Measurements from ENCODE around the gene CD300LF. TPM values are rescaled to one million over a fixed set of nuclear protein-coding genes. Genes with fewer than 3 reads are reported as not detected.

The CD300LF gene
- total RNA-seq, 1 donor from 2014 or later: not detected

DNA sequence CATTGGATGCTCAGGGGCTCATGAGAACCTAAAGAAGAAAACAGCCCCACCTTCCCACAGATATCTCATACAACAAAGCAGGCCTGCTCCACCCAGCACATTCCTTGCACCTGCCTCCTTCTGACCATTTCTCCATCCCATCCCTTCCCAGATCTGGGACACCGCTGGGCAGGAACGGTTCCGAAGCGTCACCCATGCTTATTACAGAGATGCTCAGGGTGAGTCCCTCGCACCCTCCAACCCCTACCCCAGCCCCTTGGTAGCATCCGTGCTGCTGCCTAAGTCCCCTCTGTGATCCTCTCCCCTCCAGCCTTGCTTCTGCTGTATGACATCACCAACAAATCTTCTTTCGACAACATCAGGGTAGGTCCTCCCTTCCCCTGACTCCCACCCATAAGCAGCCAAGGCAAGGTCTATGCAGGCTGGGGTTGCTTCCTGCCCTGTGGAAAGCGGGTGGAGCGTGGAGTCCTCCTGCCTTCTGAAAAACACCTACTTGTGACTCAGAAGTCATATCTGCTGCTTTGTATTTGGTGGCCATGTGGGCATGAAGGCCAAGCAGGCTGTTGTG is 30.3 kb upstream of the CD300LF start:
- Mint-ChIP-seq H3K36me3 (ENCODE audit: unreplicated experiment) (no peaks in the 10 kb centered on the region), H3K27me3 (ENCODE audit: unreplicated experiment) (peaks cover 9% of the 10 kb centered on the region), H3K27ac (ENCODE audit: unreplicated experiment) (no peak overlapping the region), H3K4me3 (ENCODE audit: unreplicated experiment) (no peak overlapping the region), H3K4me1 (ENCODE audit: low read depth, unreplicated experiment) (peaks cover 6% of the 10 kb centered on the region), H3K9me3 (ENCODE audit: unreplicated experiment) (peaks cover 5% of the 10 kb centered on the region)
- TF ChIP-seq CTCF (IDR thresholded peaks at IDR 0.05; ENCODE audit: partially characterized antibody, unreplicated experiment): no peak
- no peak for DNase-seq

DNA sequence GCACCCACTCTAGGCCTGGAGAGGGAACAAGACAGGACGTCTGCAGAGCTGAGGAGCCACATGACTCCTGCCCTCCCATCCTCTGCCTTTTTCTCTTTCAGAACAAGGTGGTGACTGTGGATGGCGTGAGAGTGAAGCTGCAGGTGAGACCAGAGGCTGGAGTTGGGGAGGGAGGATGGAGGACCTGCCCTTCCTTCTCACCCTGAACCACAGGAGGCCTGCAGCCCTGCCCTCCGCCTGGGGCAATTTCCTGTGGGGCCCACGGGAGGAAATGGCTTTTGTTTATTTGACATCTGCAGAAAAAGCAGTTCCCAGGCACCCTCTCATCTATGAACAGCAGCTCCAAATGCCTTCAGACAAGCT is 29.4 kb upstream of the CD300LF start:
- H3K27ac Mint-ChIP-seq (ENCODE audit: unreplicated experiment): no peak overlapping the region
- peaks cover 6% of the 10 kb centered on the region for H3K4me1 Mint-ChIP-seq (ENCODE audit: low read depth, unreplicated experiment)
- H3K27me3 Mint-ChIP-seq (ENCODE audit: unreplicated experiment): peaks cover 9% of the 10 kb centered on the region
- no peaks in the 10 kb centered on the region for H3K36me3 Mint-ChIP-seq (ENCODE audit: unreplicated experiment)
- TF ChIP-seq CTCF (IDR thresholded peaks at IDR 0.05; ENCODE audit: partially characterized antibody, unreplicated experiment): no peak
- no peak for DNase-seq
- peaks cover 5% of the 10 kb centered on the region for H3K9me3 Mint-ChIP-seq (ENCODE audit: unreplicated experiment)
- no peak overlapping the region for H3K4me3 Mint-ChIP-seq (ENCODE audit: unreplicated experiment)

GRCh38 chr17:74740641-74741387 is 28.1 kb upstream of the CD300LF start:
- DNase-seq: no peak
- H3K36me3 Mint-ChIP-seq (ENCODE audit: unreplicated experiment): no peaks in the 10 kb centered on the region
- H3K4me1 Mint-ChIP-seq (ENCODE audit: low read depth, unreplicated experiment): peaks cover 4% of the 10 kb centered on the region
- H3K27me3 Mint-ChIP-seq (ENCODE audit: unreplicated experiment): peaks cover 12% of the 10 kb centered on the region
- peaks cover 5% of the 10 kb centered on the region for H3K9me3 Mint-ChIP-seq (ENCODE audit: unreplicated experiment)
- no peak overlapping the region for H3K4me3 Mint-ChIP-seq (ENCODE audit: unreplicated experiment)
- no peak overlapping the region for H3K27ac Mint-ChIP-seq (ENCODE audit: unreplicated experiment)
- no peak for TF ChIP-seq CTCF (IDR thresholded peaks at IDR 0.05; ENCODE audit: partially characterized antibody, unreplicated experiment)

DNA sequence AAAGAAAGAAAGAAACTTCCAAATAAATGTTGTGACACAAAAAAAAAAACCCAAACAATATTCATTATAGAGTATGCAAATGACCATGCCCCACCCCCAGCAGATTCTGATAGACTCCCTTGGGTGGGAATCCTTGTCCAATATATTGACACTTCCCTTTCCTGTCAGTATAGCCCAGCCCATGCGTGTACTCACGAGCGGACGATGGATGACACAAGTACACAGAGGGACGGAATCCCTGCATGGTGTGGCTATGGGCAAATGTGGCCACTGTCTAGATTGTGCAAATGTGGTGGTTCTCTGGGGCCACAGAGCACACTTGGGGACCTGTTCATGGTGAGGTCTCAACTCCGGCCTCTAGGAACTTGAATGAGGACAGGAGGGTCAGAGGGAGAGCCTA is 27.4 kb upstream of the CD300LF start:
- Mint-ChIP-seq H3K36me3 (ENCODE audit: unreplicated experiment) (no peaks in the 10 kb centered on the region), H3K4me1 (ENCODE audit: low read depth, unreplicated experiment) (peaks cover 4% of the 10 kb centered on the region), H3K9me3 (ENCODE audit: unreplicated experiment) (peaks cover 5% of the 10 kb centered on the region), H3K4me3 (ENCODE audit: unreplicated experiment) (no peak overlapping the region), H3K27ac (ENCODE audit: unreplicated experiment) (peak overlapping the region; percentile 64), H3K27me3 (ENCODE audit: unreplicated experiment) (peaks cover 12% of the 10 kb centered on the region)
- TF ChIP-seq CTCF (IDR thresholded peaks at IDR 0.05; ENCODE audit: partially characterized antibody, unreplicated experiment): no peak
- DNase-seq: no peak

- Mint-ChIP-seq H3K4me3 (ENCODE audit: unreplicated experiment) (no peak overlapping the region), H3K9me3 (ENCODE audit: unreplicated experiment) (peaks cover 7% of the 10 kb centered on the region), H3K36me3 (ENCODE audit: unreplicated experiment) (no peaks in the 10 kb centered on the region), H3K27ac (ENCODE audit: unreplicated experiment) (no peak overlapping the region), H3K27me3 (ENCODE audit: unreplicated experiment) (peaks cover 12% of the 10 kb centered on the region), H3K4me1 (ENCODE audit: low read depth, unreplicated experiment) (peaks cover 4% of the 10 kb centered on the region)
- TF ChIP-seq CTCF (IDR thresholded peaks at IDR 0.05; ENCODE audit: partially characterized antibody, unreplicated experiment): no peak
- no peak for DNase-seq
Observed at GRCh38 chr17:74739227-74739831, 26.6 kb upstream of the CD300LF start.
